Mucosa of rectum (tissue), 2 donors: ENCODE data around the gene MLLT1.

Experiments
- H3K27ac ChIP-seq, 2 donors: one replicate each; pipeline ENCODE4 v1.7.0; 2013; ENCODE audit warnings: inconsistent platforms in 2 of 2, low read depth in 2 of 2, low read length in 2 of 2
- H3K27me3 ChIP-seq, 2 donors: one replicate each; pipeline ENCODE4 v1.7.0; 2013; ENCODE audit warnings: low read length in 2 of 2; ENCODE audit not compliant: control insufficient read depth in 2 of 2, insufficient read depth in 2 of 2
- H3K36me3 ChIP-seq, 2 donors: one replicate each; pipeline ENCODE4 v1.7.0; 2013; ENCODE audit warnings: low read length in 2 of 2; ENCODE audit not compliant: control insufficient read depth in 2 of 2, insufficient read depth in 2 of 2
- H3K4me1 ChIP-seq, 2 donors: one replicate each; pipeline ENCODE4 v1.7.0; 2013; ENCODE audit warnings: low read length in 2 of 2, mild to moderate bottlenecking in 1 of 2; ENCODE audit not compliant: control insufficient read depth in 2 of 2, insufficient read depth in 2 of 2
- H3K4me3 ChIP-seq, 2 donors: one replicate each; pipeline ENCODE4 v1.7.0; 2013; ENCODE audit warnings: low read length in 2 of 2
- H3K9ac ChIP-seq, 2 donors: one replicate each; pipeline ENCODE4 v1.7.0; 2013; ENCODE audit warnings: low read length in 2 of 2, low read depth in 1 of 2, mild to moderate bottlenecking in 1 of 2
- H3K9me3 ChIP-seq, 2 donors: one replicate each; pipeline ENCODE4 v1.7.0; 2013; ENCODE audit warnings: low read length in 2 of 2; ENCODE audit not compliant: control insufficient read depth in 2 of 2
- donor health status: healthy.
- donor health status: Normal muscosa, but diverticular disease.

MLLT1 gene

GRCh38 chr19:6217752-6218334 lies 61.9 kb downstream of the MLLT1 start:
- Histone ChIP-seq H3K4me1 (peaks cover 5 to 6% of the 10 kb centered on the region in 2 donors), H3K9ac (no peak overlapping the region), H3K4me3 (no peak overlapping the region), H3K27me3 (no peaks in the 10 kb centered on the region), H3K27ac (no peak overlapping the region), H3K9me3 (no peaks in the 10 kb centered on the region), H3K36me3 (peaks cover 5 to 12% of the 10 kb centered on the region in 2 donors)

- Histone ChIP-seq H3K4me3 (no peak overlapping the region), H3K27me3 (no peaks in the 10 kb centered on the region), H3K27ac (peak overlapping the region in 1 of 2 donors; percentile 16), H3K9me3 (no peaks in the 10 kb centered on the region), H3K9ac (no peak overlapping the region), H3K36me3 (peaks cover 5 to 12% of the 10 kb centered on the region in 2 donors), H3K4me1 (peaks cover 5 to 6% of the 10 kb centered on the region in 2 donors)
These were observed 62.6 kb downstream of the MLLT1 start for GRCh38 chr19:6216996-6217751.

GRCh38 chr19:6216236-6216995 lies 63.4 kb downstream of the MLLT1 start:
- Histone ChIP-seq H3K4me1 (peaks cover 5 to 6% of the 10 kb centered on the region in 2 donors), H3K36me3 (peaks cover 5 to 12% of the 10 kb centered on the region in 2 donors), H3K27me3 (no peaks in the 10 kb centered on the region), H3K27ac (no peak overlapping the region), H3K9ac (no peak overlapping the region), H3K9me3 (no peaks in the 10 kb centered on the region), H3K4me3 (no peak overlapping the region)

- Histone ChIP-seq H3K4me1 (peaks cover 5 to 6% of the 10 kb centered on the region in 2 donors), H3K9ac (no peak overlapping the region), H3K27ac (no peak overlapping the region), H3K27me3 (no peaks in the 10 kb centered on the region), H3K36me3 (peaks cover 5 to 8% of the 10 kb centered on the region in 2 donors), H3K9me3 (no peaks in the 10 kb centered on the region), H3K4me3 (no peak overlapping the region)
These were observed 64.0 kb downstream of the MLLT1 start for GRCh38 chr19:6215701-6216235.

- Histone ChIP-seq H3K36me3 (peaks cover 5 to 8% of the 10 kb centered on the region in 2 donors), H3K4me3 (no peak overlapping the region), H3K27ac (no peak overlapping the region), H3K4me1 (peaks cover 4 to 5% of the 10 kb centered on the region in 2 donors), H3K9me3 (no peaks in the 10 kb centered on the region), H3K27me3 (no peaks in the 10 kb centered on the region), H3K9ac (no peak overlapping the region)
These were observed 64.8 kb downstream of the MLLT1 start for GRCh38 chr19:6214881-6215541.

GRCh38 chr19:6213696-6214641 lies 65.8 kb downstream of the MLLT1 start:
- Histone ChIP-seq H3K9me3 (no peaks in the 10 kb centered on the region), H3K4me1 (peaks cover 4 to 5% of the 10 kb centered on the region in 2 donors), H3K4me3 (no peak overlapping the region), H3K36me3 (peaks cover 5 to 8% of the 10 kb centered on the region in 2 donors), H3K27me3 (no peaks in the 10 kb centered on the region), H3K27ac (no peak overlapping the region), H3K9ac (no peak overlapping the region)

- no peak overlapping the region for H3K4me3 ChIP-seq
- peaks cover 5 to 8% of the 10 kb centered on the region in 2 donors for H3K36me3 ChIP-seq
- no peaks in the 10 kb centered on the region for H3K27me3 ChIP-seq
- no peaks in the 10 kb centered on the region for H3K9me3 ChIP-seq
- no peak overlapping the region for H3K27ac ChIP-seq
- H3K9ac ChIP-seq, result no peak overlapping the region
- peaks cover 0 to 3% of the 10 kb centered on the region in 2 donors for H3K4me1 ChIP-seq
These were observed 66.5 kb downstream of the MLLT1 start for GRCh38 chr19:6213266-6213595.

GRCh38 chr19:6212403-6213265 lies 67.1 kb downstream of the MLLT1 start:
- H3K9ac ChIP-seq, result no peak overlapping the region
- H3K27me3 ChIP-seq, result no peaks in the 10 kb centered on the region
- no peak overlapping the region for H3K27ac ChIP-seq
- no peaks in the 10 kb centered on the region for H3K9me3 ChIP-seq
- H3K4me3 ChIP-seq, result no peak overlapping the region
- H3K4me1 ChIP-seq, result peaks cover 0 to 3% of the 10 kb centered on the region in 2 donors
- H3K36me3 ChIP-seq, result peaks cover 5 to 8% of the 10 kb centered on the region in 2 donors
